NCI-H1092 treated with DMSO at 0.1 percent for 48 hours (cell line): Measurements from ENCODE around the gene CCDC157.
A peak's percentile ranks its signal among the peaks of the same experiment; 100 is the strongest.
"Not testable (repeated sequence)": the region's sequence is repeated elsewhere in the genome, so short reads cannot be mapped to it uniquely, and the experiment has no call there.

Experiments used
- DNase-seq: peaks from one replicate; lab custom pipeline; 2025; lab: John Stamatoyannopoulos, UW

Gene CCDC157

DNA sequence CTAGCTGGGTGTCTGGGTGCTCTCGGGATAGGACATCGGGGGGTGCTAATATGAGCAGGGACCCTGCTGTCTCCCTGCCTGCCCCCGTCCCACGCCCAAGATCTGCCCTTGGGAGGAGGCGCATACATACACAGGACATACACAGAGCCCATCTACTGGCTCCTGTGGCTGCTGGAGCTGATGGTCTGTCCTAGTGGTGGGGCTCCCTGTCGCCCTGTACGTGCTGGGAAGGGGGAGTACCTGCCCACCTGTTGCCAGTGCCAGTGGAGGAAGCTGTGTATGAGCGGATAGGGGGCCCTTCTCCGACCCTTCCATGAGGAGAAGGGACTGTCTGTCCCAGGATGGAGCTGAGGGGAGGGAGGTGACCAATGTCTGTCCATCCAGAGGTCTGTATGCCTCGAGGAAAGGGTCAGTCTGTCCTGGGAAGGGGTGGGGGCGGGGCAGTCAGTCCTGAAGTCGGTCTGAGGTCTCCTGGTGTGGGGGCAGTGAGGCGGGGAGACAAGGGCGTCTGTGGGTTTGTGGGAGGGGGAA, 31.0 kb upstream of the CCDC157 start:
- no peak for DNase-seq

DNA sequence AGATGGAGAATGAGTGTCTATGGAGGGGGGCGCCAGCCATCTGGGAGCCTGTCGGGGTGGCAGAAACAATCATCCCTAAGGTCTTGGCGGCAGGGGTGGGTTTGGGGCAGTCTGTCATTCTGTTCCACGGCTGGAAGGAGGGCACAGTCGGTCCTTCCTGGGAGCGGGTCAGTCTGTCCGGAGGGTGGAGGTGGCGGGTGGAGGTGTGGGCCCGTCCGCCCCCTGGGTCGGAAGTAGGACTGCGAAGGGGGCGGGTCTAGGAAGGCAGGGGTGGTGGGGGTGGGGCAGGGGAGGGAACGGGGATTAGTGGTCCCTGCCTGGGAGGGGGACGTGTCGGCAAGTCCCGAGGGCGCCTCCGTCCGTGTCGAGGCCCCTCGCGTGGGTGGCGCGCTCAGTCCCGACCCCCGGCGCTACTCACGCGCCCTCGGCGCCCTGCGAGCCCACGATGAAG, 30.5 kb upstream of the CCDC157 start:
- no peak for DNase-seq

DNA sequence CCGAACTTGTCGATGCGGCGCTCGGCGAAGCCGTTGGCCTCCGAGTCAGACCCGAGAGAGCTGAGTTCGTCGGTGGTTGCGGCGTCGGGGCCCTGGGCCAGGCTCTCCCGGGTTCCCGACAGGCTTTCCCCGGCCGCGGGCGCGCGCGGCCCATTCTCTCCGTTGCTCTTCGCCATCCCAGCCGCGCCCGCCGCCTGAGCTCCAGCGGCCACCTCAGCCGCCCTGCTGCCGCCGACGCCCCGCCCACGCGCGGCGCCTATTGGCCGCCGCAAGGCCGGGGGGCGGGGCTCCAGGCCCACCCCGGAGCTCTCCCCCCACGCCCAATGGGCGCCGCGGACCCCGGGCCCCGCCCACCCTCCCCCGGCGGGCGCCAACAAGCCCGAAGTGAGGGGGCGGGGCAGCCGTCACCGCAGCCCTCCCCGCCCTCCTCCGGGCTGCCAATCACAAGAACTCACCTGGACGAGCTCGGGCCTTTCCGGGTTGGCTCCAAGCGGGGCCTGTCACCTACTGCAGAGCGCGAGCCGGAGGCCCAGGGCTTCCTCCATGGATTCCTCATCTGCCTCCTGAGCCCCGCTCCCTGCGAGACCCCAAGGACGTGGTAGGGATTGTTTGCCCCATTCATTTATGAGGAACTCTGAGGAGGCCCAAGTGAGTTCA, 30.0 kb upstream of the CCDC157 start, which contains the start of gene TBC1D10A:
TBC1D10A (minus strand) TSS at position 236 of the 657 bp plus-strand sequence; CDS start at position 176, 60 bp downstream.
- peak; percentile 92 for DNase-seq

DNA sequence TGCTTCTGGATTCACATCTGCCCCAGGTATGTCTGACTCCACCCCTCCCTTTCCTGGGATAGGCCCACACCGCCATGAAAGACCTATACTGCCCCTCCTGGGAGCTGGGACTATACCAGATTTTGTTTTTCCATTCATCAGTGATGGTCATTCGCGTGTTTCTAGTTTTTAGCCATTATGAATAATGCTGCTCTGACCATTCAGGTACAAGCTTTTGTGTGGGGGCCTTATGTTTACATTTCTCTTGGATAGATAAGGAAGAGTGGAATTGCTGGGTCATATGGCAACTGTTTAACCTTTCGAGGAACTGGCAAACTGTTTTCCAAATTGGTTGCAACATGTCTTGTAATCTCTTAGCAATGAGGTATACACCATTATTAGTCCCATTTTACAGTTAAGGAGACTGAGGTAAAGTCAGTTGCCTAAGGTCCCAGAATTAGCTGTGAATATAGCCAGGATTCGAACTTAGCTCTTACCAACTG, 28.9 kb upstream of the CCDC157 start:
- no peak for DNase-seq

DNA sequence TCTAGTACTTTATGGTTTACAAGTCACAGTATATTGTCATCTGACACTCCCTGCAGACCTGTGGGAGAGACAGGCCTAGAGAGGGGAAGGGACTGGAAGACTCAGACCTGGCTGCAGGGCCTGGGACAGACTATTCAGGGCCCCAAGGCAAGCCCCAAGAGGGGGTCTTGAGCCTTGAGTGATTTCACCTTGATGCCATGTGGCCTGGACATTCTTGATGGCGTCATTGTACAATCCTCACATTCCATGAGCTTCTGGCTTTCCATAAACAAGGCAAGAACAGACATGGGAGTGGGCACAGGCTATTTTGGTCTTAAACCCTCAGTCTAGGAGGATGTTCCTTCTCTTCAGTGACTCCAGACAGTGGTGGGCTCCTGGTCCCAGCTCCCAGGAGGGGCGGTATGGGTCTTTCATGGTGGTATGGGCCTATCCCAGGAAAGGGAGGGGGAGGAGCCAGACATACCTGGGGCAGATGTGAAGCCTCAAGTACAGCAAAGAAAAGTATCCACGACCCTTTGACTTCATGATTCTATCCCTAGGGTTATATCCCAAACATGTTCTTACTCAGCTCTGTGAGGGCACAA, 28.2 kb upstream of the CCDC157 start:
- no peak for DNase-seq

DNA sequence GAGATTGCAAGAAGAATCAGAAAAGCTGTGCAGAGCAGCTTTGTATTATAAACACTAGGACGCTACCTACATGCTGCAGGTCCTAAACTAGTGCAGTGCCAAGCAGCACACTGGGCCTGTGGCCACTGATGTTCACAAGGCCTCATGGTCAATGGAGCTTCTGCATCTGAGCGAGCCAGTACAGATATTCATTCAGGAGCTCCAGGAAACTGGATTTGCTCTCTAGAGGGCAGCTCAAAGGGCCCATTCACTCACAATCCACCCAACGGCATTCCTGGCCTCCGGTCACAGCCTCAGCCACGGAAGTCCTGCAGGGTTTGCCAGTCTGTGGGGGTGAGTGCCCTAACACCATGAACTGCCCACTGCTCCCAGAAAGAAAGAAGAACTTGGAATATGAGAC, 24.3 kb upstream of the CCDC157 start:
- DNase-seq = no peak

DNA sequence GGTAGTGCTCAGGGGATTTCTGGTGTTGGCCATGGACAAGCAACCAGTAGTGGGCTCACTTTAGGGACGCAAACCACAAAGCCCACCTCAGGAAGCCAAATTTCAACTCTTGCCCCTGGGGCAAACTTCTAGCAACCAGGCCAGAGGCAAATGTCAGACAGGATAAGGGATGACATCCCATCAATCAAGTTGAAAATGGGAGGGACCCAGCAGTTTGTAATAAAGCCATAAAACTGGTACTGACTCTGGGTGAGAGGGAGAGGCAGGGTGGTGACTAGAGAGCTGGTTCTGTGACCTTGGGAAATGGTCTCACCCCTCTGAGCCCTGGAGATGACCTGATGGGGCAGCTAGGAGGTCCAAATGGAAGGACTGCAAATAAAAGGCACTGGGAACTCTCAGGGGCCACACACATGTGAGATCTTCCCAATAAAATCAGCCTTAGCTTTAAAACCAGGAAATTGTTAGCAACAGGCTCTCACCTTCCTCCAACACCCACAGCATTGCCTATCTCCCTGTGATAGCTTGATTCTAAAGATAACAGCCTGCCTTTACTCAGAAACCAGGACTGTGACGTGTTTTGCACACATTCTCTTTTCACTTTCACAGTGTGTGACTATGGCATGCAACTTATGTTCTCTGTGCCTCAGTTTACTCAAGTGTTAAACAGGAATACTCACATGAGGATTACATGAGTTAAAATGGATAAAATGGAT, 23.7 kb upstream of the CCDC157 start:
- no peak for DNase-seq

DNA sequence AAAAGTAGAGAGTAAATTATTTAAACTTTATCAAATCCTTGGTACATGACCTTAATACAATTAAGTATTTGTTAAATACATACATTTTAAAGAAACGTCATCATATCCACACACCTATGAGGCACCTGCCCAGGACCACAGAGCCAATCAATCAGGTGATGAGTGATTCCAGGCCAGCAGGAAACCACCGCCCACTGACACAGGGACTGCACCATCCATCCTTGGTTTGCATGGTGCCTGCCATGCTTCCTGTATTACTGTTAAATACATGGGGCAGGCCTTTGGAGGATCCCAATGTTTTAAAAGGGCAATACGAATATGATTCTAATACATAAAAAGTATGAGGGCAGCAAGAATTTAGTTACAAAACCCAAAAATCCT, 23.1 kb upstream of the CCDC157 start:
- no peak for DNase-seq

DNA sequence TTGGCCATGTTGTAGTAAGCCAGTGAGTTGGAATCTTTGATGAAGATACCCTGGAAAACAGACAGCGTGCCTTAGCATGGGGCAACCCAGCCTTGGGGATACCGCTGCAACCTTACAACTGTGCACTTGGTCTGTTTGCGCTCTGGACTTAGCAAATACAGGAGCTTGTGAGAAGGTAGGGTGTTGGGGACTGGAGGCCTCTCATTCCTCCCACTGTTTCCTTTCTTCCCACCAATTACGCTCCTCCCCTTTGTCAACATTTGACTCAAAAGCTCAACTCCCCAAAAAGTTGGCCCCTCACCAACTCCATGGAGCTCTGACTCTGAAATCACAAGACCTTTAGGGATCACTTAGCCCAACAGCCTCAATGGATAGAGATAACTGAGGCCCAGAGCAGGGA, 22.2 kb upstream of the CCDC157 start:
- no peak for DNase-seq

DNA sequence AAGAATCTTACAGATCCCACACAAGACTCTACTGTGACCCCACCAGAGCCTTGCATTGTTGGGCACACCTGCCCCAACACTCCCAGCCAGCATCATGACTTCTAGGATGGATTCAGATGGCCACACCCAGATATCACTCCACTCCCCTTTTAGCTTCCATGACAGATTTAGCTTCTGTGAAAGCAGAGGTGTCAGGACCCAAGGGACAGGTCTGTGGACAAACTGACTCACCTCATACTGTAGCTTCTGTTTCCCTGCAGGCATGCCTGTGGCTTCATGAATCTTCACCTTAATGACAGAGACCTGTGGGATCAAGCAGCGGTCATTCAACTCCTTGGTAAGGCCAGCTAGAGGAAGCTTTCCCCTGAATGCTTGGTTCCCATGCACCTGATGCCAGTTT, 21.6 kb upstream of the CCDC157 start:
- DNase-seq = no peak

DNA sequence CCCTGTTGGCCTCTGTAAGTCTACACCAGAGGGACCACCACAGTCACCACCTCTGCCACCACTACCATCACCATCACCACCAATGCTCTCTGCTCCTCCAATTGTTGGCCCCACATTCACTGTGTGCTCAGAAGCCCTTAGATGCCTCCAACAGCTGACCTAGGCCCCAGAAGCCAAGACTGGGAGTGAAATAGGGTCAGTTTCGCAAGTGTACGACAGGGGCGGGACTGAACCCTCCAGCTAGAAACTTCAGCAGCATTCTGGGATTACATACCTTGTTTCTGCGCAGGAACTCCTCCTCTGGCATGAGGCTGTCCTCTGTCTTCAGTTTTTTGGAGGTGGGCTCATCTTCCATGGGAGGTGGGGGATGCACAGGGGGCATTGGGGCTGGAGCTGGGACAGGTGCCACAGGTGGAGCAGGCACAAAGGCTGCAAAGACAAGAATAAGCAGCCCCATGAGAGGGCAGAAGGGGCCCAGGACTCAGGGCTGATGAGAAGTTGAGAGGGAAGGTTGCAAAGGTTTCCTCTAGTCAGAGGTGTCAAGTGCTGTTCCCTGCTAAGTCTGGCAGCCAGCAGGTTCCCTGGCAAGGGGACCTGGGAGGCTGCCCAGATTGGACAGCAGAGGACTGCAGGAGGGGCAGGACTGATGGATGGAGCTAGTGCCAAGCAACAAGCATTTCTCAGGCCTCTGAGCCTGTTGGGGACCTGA, 19.9 kb upstream of the CCDC157 start:
- no peak for DNase-seq

DNA sequence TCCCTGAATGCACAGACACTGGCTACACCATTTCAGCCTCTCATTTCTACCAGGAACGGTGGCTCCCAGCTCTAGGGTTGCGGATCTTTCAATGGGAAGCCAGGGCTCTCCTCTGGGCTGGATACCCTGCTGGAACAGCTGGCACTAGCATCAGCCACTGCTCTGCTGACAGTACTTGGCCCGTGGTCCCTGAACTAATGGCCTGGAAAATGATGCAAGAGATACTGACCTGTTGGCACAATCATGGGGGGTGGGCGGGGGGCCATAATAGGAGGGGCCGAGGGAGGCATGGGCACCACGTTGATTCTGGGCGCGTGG, 19.4 kb upstream of the CCDC157 start:
- no peak for DNase-seq

DNA sequence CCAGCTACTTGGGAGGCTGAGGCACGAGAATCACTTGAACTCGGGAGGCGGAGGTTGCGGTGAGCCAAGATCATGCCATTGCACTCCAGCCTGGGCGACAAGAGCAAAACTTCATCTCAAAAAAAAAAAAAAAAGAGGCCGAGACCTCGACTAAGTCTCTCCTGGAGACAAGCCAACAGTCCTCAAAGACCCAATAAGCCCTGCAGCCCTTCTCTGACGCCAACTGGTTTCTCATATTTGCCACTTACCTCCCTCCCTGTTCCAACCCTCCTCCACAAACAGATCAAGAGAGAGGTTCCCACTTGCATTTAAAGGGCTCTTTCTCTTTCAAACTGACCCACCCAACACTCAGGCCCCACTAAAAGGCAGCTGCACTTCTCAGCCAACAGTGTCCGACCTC, 18.5 kb upstream of the CCDC157 start:
- DNase-seq = not testable (repeated sequence)

DNA sequence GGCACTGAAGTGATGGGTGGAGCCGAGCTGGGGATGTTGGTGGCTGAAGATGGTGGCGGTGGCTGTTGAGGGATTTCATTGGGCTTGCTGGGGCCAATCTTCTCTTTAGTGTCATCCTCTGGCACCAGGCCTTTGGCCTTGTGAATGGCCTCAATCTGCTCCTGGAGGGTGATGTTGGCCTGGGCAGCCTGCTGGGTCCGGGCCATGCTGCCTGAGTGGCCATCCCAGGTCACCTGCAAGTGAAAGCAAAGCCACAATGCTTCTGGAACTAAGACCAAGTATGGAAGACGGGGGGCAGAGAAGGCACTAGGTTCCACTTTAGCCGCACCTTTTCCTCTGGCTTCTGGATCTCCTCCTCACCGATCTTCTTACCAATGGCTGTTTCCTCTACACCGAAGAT, 18.0 kb upstream of the CCDC157 start:
- no peak for DNase-seq

DNA sequence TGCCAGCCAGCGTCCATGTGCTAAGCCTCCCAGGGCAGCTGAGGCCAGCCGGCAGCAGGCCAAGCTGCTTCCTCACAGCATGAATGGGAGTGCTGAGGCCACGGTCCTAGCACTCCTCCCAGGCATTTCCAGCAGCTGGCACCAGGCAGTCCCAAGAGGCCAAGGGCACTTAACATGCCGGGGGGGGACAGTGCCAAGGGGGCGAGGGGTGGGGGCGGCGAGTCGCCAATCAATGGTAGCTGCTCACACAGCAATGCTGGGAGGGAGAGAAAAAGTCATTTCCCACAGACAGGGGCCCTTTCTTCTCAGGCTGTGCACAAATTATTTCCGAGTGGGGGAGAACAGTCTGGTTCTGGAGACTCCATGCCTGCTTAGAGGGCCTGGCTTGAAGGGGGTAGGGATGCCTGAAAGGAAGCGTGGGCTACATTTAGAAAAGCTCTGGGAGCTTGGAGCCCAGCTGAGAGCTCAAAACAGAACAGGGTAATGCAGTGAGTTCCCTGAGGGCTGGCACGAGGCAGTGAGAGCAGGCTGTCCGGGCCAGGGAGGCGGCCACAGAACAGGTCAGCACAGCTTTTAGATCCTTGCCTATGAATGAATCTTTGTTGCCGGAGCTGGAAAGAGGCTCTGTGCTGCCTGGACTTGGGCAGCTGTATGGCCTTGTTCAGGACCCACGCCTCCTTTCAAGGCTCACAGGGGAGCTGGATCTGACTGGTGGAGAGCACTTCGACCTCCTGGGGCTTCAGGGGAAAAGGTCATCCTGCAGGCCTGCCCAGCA, 15.7 kb upstream of the CCDC157 start:
- no peak for DNase-seq

DNA sequence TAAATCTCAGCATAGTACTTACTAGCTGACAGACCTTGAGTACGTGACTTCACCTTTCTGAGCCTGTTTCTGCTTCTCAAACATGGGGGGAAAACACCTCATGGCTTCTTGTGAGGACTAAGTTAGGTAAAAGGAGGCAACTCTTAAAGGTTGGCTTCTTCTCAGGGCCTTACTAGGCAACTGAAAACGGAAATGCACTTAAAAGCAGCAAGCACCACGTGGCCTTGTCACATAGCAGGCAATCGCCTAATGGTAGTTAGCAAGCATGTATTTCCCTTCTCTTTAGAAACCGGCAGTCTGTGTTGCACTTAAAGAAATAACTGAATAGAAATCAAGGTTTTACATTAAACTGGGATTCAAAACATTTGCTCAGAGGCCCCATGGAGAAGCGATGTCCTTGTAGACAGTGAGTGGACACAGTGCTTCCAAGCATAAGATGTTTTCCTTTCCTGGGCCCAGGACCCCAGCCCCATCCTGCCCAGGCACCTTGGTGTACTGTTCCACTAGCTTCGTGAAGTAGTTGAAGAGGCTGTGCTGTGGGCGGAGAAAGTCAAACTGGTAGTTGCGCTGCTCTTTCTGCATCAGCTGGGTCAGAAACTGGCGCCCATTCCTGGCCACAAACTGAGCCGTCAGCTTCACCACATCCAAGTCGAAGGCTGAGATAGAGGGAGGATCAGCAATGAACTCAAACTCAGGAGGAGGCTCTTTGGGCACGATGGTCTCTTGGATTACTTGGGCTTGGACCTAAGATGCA, 12.2 kb upstream of the CCDC157 start:
- no peak for DNase-seq

DNA sequence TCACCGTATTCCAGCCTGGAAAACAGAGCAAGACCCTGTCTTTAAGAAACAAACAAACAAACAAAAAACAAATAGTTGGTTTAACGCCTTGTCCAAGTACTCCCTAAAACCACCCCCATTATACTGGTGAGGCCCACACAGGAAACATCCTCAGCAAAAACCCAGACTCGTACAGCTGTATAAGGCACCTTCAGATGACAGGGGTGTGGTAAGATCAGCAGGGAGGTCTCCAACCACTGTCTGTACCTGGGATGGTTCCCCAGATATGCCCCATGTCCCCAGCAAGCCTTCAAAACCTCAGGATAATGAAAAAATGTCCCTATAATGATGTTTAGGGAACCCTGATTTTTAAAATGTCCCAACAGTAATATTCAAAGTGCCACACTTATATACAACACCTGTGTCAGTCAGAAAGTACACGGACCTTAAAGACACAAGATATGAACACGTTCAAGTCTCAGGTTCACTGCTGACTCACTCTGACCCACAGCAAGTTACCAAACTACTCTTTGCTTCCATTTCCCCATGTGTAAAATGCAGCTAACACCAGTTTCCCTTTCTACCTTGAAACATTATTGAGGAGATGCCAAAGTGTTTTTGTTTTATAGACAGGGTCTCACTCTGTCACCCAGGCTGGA, 9.4 kb upstream of the CCDC157 start:
- DNase-seq = no peak

DNA sequence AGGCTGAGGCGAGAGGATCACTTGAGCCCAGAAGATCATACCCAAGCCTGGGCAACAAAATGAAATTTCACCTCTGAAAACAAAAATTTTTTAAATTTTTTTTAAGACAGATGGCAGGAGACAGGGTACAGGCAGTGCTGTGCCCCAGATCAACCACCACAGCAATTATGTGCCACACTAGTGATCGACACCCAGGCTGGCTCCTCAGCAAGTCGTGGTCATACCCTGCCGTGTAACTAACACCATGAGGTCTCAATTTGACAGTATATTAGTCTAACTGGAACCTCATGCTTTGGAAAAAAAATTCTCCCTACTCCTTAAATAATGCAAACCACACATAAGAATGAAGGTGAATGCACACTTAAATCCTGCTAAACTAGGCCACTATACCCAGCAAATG, 8.4 kb upstream of the CCDC157 start:
- DNase-seq = no peak

DNA sequence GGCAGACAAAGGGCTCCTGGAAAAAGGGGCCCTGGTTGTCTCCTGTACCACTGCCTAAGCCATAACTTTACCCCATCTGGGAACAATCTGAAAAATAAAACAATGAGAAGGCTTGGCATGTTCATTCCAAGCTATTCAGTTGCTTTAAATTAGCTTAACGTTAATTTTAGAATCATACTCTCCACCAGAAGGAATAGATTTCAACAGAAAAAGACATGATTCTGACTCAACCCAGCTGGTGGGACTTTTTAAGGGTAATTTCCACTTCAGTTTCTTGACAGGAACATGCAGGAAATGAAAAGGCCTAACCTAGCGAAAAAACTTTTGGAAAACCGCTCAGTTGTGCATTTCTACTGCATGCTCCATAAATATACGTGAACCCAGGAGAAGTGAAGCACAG, 8.0 kb upstream of the CCDC157 start:
- no peak for DNase-seq

DNA sequence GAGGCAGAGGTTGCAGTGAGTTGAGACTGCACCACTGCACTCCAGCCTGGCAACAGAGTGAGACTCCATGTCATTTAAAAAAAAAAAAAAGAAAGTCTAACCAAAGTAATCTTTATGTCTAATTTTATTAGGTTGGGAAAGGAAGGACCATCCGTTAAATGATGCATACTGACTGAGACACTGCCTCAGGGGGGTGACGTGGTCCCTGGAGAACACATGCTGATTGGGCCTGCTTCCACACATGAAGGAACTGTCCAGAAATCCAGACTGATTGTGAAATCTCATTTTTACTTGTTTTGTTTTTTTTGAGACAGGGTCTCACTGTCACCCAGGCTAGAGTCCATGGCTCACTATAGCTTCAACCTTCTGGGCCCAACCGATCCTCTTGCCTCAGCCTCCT, 5.6 kb upstream of the CCDC157 start:
- DNase-seq = no peak

DNA sequence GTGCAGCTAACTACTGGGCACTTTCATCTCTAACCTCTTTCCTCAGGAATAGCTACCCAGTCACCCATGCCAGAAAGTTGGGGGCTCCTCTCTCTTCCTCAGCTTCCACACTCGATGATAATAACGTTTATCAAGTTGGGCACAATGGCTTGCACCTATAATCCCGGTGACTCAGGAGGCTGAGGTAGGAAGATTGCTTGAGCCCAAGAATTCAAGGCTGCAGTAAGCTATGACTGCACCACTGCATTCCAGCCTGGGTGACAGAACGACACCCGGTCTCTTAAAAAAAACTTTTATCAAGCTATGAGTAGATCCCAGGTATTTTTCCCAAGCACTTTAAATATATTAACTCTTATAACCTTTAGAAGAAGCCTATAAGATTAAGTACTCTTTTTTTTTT, 2.2 kb upstream of the CCDC157 start:
- no peak for DNase-seq
